ENCODE measurements around the gene STS. TPM values are rescaled to one million over a fixed set of nuclear protein-coding genes. Genes with fewer than 3 reads are reported as not detected.

Gene STS
- total and polyA plus RNA-seq, 4 donors, result 1.8 to 6.4 (median 2.8) TPM

DNA sequence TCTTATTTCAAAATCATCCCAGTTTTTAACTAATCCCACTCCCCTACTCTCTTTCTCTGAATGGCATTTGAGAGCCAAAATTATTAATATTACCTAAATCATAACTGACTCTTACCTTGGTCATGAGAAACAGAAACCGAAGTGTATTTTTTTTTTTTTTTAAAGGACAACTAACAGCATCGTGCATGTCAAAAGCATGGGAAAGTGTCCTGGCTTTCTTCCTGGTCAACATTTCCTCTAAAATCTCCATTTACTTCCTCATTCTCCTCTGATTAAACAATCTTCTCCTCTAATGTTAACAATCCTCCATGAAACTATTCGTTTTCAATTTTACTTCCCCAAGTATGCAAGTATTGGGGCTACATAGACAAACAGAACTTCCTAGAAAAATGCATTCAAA lies 2.1 kb upstream of the STS start:
- peaks cover 2 to 24% (median 17%) of the 10 kb centered on the region in 4 donors for H3K4me1 ChIP-seq (ENCODE audit: control insufficient read depth in 4 of 4, insufficient read depth in 4 of 4, low read length in 3 of 4)
- H3K4me3 ChIP-seq (ENCODE audit: low read depth in 1 of 3, low read length in 3 of 3), result no peak overlapping the region
- H3K9ac ChIP-seq (ENCODE audit: low read depth in 1 of 2, low read length in 2 of 2), result no peak overlapping the region
- no peak for TF ChIP-seq YY1 (IDR thresholded peaks at IDR 0.05)
- TF ChIP-seq JUND (IDR thresholded peaks at IDR 0.05), result no peak
- no peak for TF ChIP-seq SP1 (IDR thresholded peaks at IDR 0.05)
- TF ChIP-seq, protein P1, sequence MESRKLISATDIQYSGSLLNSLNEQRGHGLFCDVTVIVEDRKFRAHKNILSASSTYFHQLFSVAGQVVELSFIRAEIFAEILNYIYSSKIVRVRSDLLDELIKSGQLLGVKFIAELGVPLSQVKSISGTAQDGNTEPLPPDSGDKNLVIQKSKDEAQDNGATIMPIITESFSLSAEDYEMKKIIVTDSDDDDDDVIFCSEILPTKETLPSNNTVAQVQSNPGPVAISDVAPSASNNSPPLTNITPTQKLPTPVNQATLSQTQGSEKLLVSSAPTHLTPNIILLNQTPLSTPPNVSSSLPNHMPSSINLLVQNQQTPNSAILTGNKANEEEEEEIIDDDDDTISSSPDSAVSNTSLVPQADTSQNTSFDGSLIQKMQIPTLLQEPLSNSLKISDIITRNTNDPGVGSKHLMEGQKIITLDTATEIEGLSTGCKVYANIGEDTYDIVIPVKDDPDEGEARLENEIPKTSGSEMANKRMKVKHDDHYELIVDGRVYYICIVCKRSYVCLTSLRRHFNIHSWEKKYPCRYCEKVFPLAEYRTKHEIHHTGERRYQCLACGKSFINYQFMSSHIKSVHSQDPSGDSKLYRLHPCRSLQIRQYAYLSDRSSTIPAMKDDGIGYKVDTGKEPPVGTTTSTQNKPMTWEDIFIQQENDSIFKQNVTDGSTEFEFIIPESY (IDR thresholded peaks at IDR 0.05), result no peak
- TF ChIP-seq EGR1 (IDR thresholded peaks at IDR 0.05; ENCODE audit: low read depth in 2 of 2), result no peak
- no peak for TF ChIP-seq RXRA (IDR thresholded peaks at IDR 0.05)
- TF ChIP-seq RAD21 (IDR thresholded peaks at IDR 0.05), result no peak
- TF ChIP-seq FOXA1 (IDR thresholded peaks at IDR 0.05), result no peak
- TF ChIP-seq, protein P2, sequence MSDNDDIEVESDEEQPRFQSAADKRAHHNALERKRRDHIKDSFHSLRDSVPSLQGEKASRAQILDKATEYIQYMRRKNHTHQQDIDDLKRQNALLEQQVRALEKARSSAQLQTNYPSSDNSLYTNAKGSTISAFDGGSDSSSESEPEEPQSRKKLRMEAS (IDR thresholded peaks at IDR 0.05), result no peak
- no peak for TF ChIP-seq HNF4G (IDR thresholded peaks at IDR 0.05)
- TF ChIP-seq, protein P3, sequence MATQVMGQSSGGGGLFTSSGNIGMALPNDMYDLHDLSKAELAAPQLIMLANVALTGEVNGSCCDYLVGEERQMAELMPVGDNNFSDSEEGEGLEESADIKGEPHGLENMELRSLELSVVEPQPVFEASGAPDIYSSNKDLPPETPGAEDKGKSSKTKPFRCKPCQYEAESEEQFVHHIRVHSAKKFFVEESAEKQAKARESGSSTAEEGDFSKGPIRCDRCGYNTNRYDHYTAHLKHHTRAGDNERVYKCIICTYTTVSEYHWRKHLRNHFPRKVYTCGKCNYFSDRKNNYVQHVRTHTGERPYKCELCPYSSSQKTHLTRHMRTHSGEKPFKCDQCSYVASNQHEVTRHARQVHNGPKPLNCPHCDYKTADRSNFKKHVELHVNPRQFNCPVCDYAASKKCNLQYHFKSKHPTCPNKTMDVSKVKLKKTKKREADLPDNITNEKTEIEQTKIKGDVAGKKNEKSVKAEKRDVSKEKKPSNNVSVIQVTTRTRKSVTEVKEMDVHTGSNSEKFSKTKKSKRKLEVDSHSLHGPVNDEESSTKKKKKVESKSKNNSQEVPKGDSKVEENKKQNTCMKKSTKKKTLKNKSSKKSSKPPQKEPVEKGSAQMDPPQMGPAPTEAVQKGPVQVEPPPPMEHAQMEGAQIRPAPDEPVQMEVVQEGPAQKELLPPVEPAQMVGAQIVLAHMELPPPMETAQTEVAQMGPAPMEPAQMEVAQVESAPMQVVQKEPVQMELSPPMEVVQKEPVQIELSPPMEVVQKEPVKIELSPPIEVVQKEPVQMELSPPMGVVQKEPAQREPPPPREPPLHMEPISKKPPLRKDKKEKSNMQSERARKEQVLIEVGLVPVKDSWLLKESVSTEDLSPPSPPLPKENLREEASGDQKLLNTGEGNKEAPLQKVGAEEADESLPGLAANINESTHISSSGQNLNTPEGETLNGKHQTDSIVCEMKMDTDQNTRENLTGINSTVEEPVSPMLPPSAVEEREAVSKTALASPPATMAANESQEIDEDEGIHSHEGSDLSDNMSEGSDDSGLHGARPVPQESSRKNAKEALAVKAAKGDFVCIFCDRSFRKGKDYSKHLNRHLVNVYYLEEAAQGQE (IDR thresholded peaks at IDR 0.05), result no peak
- TF ChIP-seq NR2F2 (IDR thresholded peaks at IDR 0.05), result no peak
- TF ChIP-seq, protein P4, sequence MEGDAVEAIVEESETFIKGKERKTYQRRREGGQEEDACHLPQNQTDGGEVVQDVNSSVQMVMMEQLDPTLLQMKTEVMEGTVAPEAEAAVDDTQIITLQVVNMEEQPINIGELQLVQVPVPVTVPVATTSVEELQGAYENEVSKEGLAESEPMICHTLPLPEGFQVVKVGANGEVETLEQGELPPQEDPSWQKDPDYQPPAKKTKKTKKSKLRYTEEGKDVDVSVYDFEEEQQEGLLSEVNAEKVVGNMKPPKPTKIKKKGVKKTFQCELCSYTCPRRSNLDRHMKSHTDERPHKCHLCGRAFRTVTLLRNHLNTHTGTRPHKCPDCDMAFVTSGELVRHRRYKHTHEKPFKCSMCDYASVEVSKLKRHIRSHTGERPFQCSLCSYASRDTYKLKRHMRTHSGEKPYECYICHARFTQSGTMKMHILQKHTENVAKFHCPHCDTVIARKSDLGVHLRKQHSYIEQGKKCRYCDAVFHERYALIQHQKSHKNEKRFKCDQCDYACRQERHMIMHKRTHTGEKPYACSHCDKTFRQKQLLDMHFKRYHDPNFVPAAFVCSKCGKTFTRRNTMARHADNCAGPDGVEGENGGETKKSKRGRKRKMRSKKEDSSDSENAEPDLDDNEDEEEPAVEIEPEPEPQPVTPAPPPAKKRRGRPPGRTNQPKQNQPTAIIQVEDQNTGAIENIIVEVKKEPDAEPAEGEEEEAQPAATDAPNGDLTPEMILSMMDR (IDR thresholded peaks at IDR 0.05; ENCODE audit: low read depth, low read length, missing input control), result no peak
- no peak for TF ChIP-seq FOXA2 (IDR thresholded peaks at IDR 0.05)
- no peak overlapping the region for H3K27ac ChIP-seq (ENCODE audit: low read depth in 1 of 2, low read length in 2 of 2)
- DNase-seq (ENCODE audit: low spot score), result no peak
- no peaks in the 10 kb centered on the region for H3K9me3 ChIP-seq (ENCODE audit: control insufficient read depth in 4 of 4, low read length in 3 of 4)
- 24% methylated on average over 3 of the region's 3 CpGs for WGBS
- H3K36me3 ChIP-seq (ENCODE audit: control insufficient read depth in 4 of 4, insufficient read depth in 3 of 4, low read depth in 1 of 4, low read length in 3 of 4), result no peaks in the 10 kb centered on the region
- H3K27me3 ChIP-seq (ENCODE audit: control insufficient read depth in 4 of 4, insufficient read depth in 4 of 4, low read length in 3 of 4), result no peaks in the 10 kb centered on the region

DNA sequence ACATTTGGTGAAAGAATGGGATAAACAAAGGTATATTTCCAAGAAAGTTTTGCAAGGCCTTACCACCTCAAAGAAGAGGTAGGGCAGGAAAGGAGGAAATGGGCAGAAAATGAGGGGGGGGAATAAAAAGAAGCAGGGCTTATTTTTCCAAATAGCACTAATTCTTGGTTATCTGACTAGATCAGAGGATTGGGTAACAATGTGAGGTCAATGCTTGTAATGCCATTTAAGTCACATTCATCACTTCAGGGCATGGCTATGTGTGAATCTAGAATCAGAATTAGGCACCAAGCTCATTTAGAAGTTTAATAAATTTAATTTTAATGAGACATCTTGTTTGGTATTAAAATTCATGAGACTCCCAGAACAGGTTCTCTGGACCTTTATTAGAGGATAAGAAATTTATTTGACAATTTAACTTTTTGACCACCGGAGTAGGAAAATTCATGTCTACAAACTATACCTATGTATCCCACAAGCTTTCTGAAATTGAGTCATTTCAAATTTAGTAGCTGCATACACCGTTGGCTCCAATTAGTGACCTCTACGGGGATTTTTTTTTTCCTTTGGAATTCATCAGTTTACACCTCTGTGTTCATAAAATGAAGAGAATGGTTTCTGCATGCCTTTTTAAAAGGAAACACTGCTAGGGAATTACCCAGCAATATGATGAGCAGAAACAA lies 1.4 kb upstream of the STS start:
- WGBS, result 94% methylated on average over 3 of the region's 3 CpGs
- no peak overlapping the region for H3K4me3 ChIP-seq (ENCODE audit: low read depth in 1 of 3, low read length in 3 of 3)
- no peaks in the 10 kb centered on the region for H3K27me3 ChIP-seq (ENCODE audit: control insufficient read depth in 4 of 4, insufficient read depth in 4 of 4, low read length in 3 of 4)
- H3K27ac ChIP-seq (ENCODE audit: low read depth in 1 of 2, low read length in 2 of 2), result peak overlapping the region in 1 of 2 donors; percentile 46
- TF ChIP-seq HNF4G (IDR thresholded peaks at IDR 0.05) (no peak), RXRA (IDR thresholded peaks at IDR 0.05) (peak; percentile 33 to 36)
- no peaks in the 10 kb centered on the region for H3K36me3 ChIP-seq (ENCODE audit: control insufficient read depth in 4 of 4, insufficient read depth in 3 of 4, low read depth in 1 of 4, low read length in 3 of 4)
- H3K9ac ChIP-seq (ENCODE audit: low read depth in 1 of 2, low read length in 2 of 2), result no peak overlapping the region
- peaks cover 2 to 24% (median 17%) of the 10 kb centered on the region in 4 donors for H3K4me1 ChIP-seq (ENCODE audit: control insufficient read depth in 4 of 4, insufficient read depth in 4 of 4, low read length in 3 of 4)
- H3K9me3 ChIP-seq (ENCODE audit: control insufficient read depth in 4 of 4, low read length in 3 of 4), result no peaks in the 10 kb centered on the region
- DNase-seq (ENCODE audit: low spot score), result no peak
